Natural killer cell (primary cell): ENCODE data around the gene INPP5D. TPM values are rescaled to one million over a fixed set of nuclear protein-coding genes. Genes with fewer than 3 reads are reported as not detected.

Experiments used
- ATAC-seq, 3 donors: fragments of 150-1000 bp in 2 of 3; fragments of 200-7000 bp in 1 of 3; cut with Tn5 transposase; 1 replicate in 1 of 3; 2 replicates in 2 of 3; pipeline ENCODE4 v1.10.0; 2021; ENCODE audit warnings: mild to moderate bottlenecking in 2 of 3, moderate library complexity in 2 of 3
- DNase-seq, 2 donors: peaks; one replicate each; pipeline versions ENCODE4 v3.0.0 to v3.0.0-alpha.2; 2013 to 2021; ENCODE audit warnings: mixed read lengths in 1 of 2
- H3K27ac ChIP-seq: one replicate; pipeline ENCODE4 v1.5.1; 2013; ENCODE audit warnings: mild to moderate bottlenecking, low read length
- H3K27me3 ChIP-seq: one replicate; pipeline ENCODE4 v1.6.1; 2013; ENCODE audit warnings: low read length; ENCODE audit not compliant: control insufficient read depth, insufficient read depth
- H3K36me3 ChIP-seq: one replicate; pipeline ENCODE4 v1.6.1; 2013; ENCODE audit warnings: low read length; ENCODE audit not compliant: control insufficient read depth, insufficient read depth
- H3K4me1 ChIP-seq: one replicate; pipeline ENCODE4 v1.6.1; 2013; ENCODE audit warnings: low read length; ENCODE audit not compliant: control insufficient read depth, insufficient read depth
- H3K4me3 ChIP-seq: one replicate; pipeline ENCODE4 v1.5.1; 2013; ENCODE audit warnings: low read length
- H3K9me3 ChIP-seq: one replicate; pipeline ENCODE4 v1.6.1; 2013; ENCODE audit warnings: low read length; ENCODE audit not compliant: control insufficient read depth, insufficient read depth
- H3K27ac Mint-ChIP-seq, 2 donors: one replicate each; pipeline ENCODE4 v1.8.0; 2022; ENCODE audit warnings: mild to moderate bottlenecking in 2 of 2, mixed read lengths in 2 of 2, moderate library complexity in 1 of 2
- H3K27me3 Mint-ChIP-seq, 2 donors: one replicate each; pipeline ENCODE4 v1.8.0; 2022; ENCODE audit warnings: low read depth in 2 of 2, mixed read lengths in 2 of 2
- H3K36me3 Mint-ChIP-seq: one replicate; pipeline ENCODE4 v1.8.0; 2022; ENCODE audit warnings: mixed read lengths
- H3K4me1 Mint-ChIP-seq, 2 donors: one replicate each; pipeline ENCODE4 v1.8.0; 2022; ENCODE audit warnings: mixed read lengths in 2 of 2
- H3K4me3 Mint-ChIP-seq: one replicate; pipeline ENCODE4 v1.8.0; 2022; ENCODE audit warnings: mild to moderate bottlenecking, moderate library complexity, mixed read lengths
- H3K9me3 Mint-ChIP-seq, 2 donors: one replicate each; pipeline ENCODE4 v1.8.0; 2022; ENCODE audit warnings: mixed read lengths in 2 of 2
- WGBS: methylation state at CpG from one replicate; pipeline ENCODE4 v1.1.7; 2013; ENCODE audit warnings: missing lambda C conversion rate; ENCODE audit not compliant: insufficient coverage; 5-methylcytosine and 5-hydroxymethylcytosine counted together
- intact Hi-C: fragments of 100-400 bp; cut with micrococcal nuclease; formaldehyde crosslinking; loops from one replicate; pipeline ENCODE4 v1.14.2; 2022
- total RNA-seq, 4 donors: library from RNA; stranded (reverse); fragments of 120-200 nt in 1 of 4; gene quantifications; one replicate each; pipeline versions ENCODE4 v1.2.3 to v1.2.4, GENCODE V29; 2013 to 2022
- TF ChIP-seq, protein P1 (sequence below): fragments of 200-600 bp; IDR thresholded peaks from one replicate; pipeline ENCODE4 v1.8.0; 2022; ENCODE audit warnings: antibody characterized with exemption

INPP5D gene
- total RNA-seq, 3 donors from 2014 or later (not counting 1 experiment from before 2014, with no cell fraction given): 385 to 498 (median 497) TPM

DNA sequence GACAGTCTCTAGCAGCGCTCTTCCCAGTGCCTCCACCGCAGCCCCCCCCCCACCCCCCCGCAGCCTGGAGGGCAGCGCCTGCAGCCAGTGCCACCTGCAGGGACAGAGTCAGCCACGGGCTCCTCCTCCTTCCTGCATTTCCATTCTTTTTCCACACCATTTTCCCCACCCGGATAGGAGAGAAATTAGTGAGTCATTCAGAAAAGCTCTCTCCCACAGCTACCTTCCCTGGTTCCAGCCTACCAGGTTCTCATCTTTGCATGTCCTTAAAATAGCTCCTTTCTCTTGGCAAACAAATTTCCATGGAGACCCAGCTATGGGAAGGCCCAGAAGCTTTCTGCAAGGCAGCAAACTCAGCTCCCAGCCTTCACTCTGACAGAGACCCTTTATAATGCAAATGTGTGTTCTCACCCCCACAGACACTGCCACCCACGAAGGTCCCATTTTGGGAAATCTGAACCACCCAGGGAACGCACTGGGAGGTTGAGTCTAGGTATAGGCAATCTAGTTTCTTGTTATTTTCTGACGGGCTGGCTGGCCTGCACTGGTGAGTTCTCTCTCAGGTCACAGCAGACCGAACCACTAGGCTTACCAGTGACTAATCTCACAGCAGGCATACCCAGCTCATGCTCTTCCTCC lies 149.5 kb downstream of the INPP5D start:
- H3K36me3 Mint-ChIP-seq: no peaks in the 10 kb centered on the region
- H3K9me3 Mint-ChIP-seq: no peaks in the 10 kb centered on the region
- WGBS: 45% methylated on average over 7 of the region's 10 CpGs
- H3K27ac Mint-ChIP-seq: peak overlapping the region; percentile 86 to 89
- H3K4me1 Mint-ChIP-seq: peaks cover 25 to 46% of the 10 kb centered on the region in 2 donors
- Histone ChIP-seq H3K27me3 (no peaks in the 10 kb centered on the region), H3K4me3 (no peak overlapping the region), H3K4me1 (peaks cover 41% of the 10 kb centered on the region), H3K27ac (no peak overlapping the region), H3K9me3 (no peaks in the 10 kb centered on the region), H3K36me3 (peaks cover 46% of the 10 kb centered on the region)
- peak overlapping the region; percentile 77 for H3K4me3 Mint-ChIP-seq
- H3K27me3 Mint-ChIP-seq: no peaks in the 10 kb centered on the region
- TF ChIP-seq, protein P1, sequence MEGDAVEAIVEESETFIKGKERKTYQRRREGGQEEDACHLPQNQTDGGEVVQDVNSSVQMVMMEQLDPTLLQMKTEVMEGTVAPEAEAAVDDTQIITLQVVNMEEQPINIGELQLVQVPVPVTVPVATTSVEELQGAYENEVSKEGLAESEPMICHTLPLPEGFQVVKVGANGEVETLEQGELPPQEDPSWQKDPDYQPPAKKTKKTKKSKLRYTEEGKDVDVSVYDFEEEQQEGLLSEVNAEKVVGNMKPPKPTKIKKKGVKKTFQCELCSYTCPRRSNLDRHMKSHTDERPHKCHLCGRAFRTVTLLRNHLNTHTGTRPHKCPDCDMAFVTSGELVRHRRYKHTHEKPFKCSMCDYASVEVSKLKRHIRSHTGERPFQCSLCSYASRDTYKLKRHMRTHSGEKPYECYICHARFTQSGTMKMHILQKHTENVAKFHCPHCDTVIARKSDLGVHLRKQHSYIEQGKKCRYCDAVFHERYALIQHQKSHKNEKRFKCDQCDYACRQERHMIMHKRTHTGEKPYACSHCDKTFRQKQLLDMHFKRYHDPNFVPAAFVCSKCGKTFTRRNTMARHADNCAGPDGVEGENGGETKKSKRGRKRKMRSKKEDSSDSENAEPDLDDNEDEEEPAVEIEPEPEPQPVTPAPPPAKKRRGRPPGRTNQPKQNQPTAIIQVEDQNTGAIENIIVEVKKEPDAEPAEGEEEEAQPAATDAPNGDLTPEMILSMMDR: no peak
- no peak for ATAC-seq
- intact Hi-C loops: no loop called here
- DNase-seq: peak in 1 of 2 donors; percentile 3

DNA sequence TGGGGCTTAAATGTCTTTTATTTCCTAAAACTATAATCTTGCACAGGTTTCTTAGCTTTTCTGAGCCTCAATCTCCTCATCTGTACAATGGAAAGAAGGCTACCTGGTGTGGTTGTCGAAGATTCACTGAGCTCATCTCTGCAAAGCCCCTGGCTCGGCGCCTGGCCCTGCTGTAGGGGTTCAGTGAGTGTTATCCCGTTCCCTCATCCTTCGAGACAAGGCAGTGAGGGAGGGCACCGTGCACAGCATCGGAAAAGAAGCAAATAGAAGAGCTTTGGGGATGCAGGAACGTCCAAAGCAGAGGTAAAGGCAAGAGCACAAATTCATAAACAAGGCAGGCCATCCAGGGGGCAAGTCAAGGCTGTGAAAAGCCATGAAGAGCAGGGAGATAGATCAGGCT lies 150.1 kb downstream of the INPP5D start:
- Histone ChIP-seq H3K4me1 (peaks cover 41% of the 10 kb centered on the region), H3K36me3 (peaks cover 43% of the 10 kb centered on the region), H3K9me3 (no peaks in the 10 kb centered on the region), H3K27me3 (no peaks in the 10 kb centered on the region), H3K4me3 (no peak overlapping the region), H3K27ac (no peak overlapping the region)
- H3K4me1 Mint-ChIP-seq: peaks cover 25 to 46% of the 10 kb centered on the region in 2 donors
- H3K27ac Mint-ChIP-seq: peak overlapping the region; percentile 86 to 89
- intact Hi-C loops: no loop called here
- TF ChIP-seq, protein P1: no peak
- ATAC-seq (no peak), DNase-seq (no peak)
- H3K27me3 Mint-ChIP-seq: no peaks in the 10 kb centered on the region
- no peaks in the 10 kb centered on the region for H3K36me3 Mint-ChIP-seq
- 96% methylated on average over 8 of the region's 8 CpGs for WGBS
- no peaks in the 10 kb centered on the region for H3K9me3 Mint-ChIP-seq
- peak overlapping the region; percentile 18 for H3K4me3 Mint-ChIP-seq

DNA sequence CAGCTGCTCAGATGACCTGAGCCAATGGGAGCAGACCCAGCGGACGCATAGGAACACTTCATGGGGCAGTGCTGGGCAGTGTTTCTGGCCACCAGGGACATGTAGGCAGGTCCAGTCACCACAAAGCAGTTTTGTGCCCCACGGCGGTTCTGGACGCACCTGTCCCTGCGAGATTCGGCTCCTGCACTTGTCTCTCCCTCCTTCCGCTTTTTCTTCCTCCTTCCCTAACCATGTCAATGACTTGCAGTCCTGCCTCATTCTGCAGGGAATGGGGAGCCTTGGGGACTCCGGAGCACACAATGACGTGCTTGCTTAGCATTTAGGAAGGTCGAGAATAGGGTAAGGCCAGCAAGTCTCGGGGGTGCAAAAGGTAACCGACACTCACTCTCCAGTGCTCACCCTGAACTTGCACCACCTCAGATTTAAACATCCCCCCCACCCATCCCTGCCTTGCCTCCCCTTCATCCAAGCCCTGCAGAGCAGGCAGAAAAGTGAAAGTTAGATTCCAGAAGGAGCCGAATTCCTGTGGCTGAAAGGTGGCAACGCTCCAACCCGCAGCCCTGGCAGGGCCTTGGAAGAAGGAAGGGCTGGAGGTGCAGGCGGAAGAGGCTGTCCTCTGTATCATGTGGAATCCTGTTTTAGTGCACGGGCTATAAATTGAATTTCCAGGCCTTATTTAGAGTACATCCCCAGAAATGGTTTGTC lies 150.9 kb downstream of the INPP5D start:
- TF ChIP-seq, protein P1: no peak
- Histone ChIP-seq H3K27ac (no peak overlapping the region), H3K36me3 (peaks cover 41% of the 10 kb centered on the region), H3K4me3 (no peak overlapping the region), H3K9me3 (no peaks in the 10 kb centered on the region), H3K4me1 (peaks cover 41% of the 10 kb centered on the region), H3K27me3 (no peaks in the 10 kb centered on the region)
- intact Hi-C loops: no loop called here
- no peak for DNase-seq
- no peak for ATAC-seq
- WGBS: 91% methylated on average over 18 of the region's 18 CpGs
- H3K4me3 Mint-ChIP-seq: no peak overlapping the region
- H3K27me3 Mint-ChIP-seq: no peaks in the 10 kb centered on the region
- H3K36me3 Mint-ChIP-seq: no peaks in the 10 kb centered on the region
- peak overlapping the region; percentile 86 to 89 for H3K27ac Mint-ChIP-seq
- H3K9me3 Mint-ChIP-seq: no peaks in the 10 kb centered on the region
- peaks cover 25 to 46% of the 10 kb centered on the region in 2 donors for H3K4me1 Mint-ChIP-seq
